ENCODE data around the gene SERPINB10.
"Not testable (repeated sequence)": the region's sequence is repeated elsewhere in the genome, so short reads cannot be mapped to it uniquely, and the experiment has no call there.

The SERPINB10 gene

DNA sequence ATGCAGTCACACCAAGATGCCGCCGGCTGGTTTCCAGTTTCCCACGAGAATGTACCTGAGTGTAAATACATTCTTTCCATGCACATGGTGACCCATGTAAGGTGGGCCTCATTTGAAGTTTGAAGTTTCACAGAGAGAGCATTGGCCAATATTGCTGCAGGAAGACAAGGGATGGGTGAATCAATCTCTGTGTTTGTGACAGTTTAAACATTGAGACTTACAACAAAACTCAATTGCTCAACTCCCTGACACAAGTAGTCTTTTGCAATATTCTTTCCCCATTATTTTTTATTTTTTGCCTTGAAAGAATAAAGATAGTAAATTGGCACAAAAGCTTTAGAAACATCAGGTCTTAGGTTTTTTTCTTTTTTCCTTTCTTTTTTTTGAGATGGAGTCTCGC is 15.2 kb upstream of the SERPINB10 start:
- no peak for DNase-seq (ENCODE audit: low read depth)

- DNase-seq (ENCODE audit: low read depth) = no peak
Observed at GRCh38 chr18:63894106-63894772, 13.5 kb upstream of the SERPINB10 start.

GRCh38 chr18:63895190-63895589 is 12.6 kb upstream of the SERPINB10 start:
- no peak for DNase-seq (ENCODE audit: low read depth)

DNA sequence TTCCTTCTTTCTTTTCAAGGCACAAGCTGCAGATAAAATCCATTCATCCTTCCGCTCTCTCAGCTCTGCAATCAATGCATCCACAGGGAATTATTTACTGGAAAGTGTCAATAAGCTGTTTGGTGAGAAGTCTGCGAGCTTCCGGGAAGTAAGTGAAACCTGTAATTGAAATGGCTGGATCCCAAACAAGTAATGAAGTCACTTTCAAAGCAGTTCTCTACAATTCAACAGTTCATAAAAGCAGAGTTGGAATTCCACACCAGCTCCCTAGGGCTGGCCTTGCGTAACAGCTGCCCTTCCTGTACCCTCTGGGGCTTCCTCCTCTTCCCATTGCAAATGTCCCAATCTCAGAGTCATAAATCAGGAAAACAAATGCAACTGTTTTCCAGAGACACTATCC is 10.7 kb upstream of the SERPINB10 start:
- no peak for DNase-seq (ENCODE audit: low read depth)

DNA sequence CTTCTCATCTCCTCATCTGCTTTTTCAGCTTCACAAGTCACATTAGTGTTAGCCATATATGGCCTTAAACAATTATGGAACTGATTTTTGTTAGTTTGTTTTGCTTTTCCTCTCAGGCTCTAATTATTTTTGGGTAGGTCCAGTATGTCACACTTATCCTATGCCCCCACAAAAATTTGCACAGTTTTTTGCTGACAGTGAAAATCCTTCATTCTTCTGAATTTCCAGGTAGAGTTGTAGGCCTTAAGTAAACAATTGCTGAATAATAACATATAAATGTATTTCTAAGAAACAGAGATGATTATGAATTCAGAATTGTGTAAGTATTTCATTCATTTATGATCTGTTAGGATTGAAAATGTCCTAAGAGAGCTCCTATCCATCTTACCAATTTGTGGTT is 8.6 kb upstream of the SERPINB10 start:
- DNase-seq (ENCODE audit: low read depth) = no peak

- DNase-seq (ENCODE audit: low read depth) = no peak
Observed at GRCh38 chr18:63903851-63904570, 3.7 kb upstream of the SERPINB10 start.

DNA sequence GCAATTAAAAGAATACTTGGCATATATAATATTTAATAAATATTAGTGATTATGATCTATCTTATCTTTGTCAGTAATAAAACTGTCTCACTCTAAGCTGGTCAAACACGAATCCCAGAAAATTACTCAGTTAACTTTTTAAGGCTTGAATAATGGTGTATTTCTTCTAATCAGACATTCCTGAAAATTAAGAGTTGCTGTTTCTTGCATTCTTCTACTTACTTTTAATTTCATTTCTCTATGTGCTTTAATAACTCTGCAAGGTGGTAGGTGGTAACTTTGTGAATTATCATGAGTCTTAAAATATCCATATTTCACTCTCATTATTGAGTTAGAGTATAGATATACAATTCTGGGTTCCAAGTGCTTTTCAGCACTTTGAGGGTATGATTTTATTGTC is 3.1 kb upstream of the SERPINB10 start:
- DNase-seq (ENCODE audit: low read depth) = no peak

DNA sequence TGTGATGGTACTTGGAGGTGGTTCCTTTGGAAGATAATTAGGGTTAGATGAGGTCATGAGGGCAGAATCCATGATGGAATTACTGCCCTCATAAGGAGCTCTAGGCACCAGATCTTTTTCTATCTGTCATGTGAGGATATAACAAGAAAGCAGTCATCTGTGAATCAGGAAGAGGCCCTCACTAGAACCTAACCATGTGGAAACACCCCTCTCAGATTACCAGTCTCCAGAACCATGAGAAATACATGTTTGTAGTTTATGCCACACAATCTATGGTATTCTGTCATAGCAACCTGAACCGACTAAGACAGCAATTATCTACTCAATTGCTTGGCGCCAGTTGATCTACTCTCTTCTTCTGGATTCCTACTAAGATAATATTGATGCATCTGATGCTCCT is 2.4 kb upstream of the SERPINB10 start:
- no peak for DNase-seq (ENCODE audit: low read depth)

DNA sequence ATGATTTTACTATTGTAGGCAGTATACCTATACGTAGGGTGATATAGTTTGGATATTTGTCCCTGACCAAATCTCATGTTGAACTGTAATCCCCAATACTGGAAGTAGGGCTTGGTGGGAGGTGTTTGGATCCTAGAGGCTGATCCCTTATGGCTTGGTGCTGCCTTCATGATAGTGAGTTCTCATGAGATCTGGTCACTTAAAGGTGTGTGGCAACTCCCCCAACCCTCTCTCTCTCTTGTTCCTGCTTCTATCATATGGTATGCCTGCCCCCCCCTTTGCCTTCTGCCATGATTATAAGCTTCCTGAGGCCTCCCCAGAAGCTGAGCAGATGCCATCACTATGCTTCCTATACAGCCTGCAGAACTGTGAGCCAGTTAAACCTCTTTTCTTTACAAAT is 1.7 kb upstream of the SERPINB10 start:
- DNase-seq (ENCODE audit: low read depth) = no peak

DNA sequence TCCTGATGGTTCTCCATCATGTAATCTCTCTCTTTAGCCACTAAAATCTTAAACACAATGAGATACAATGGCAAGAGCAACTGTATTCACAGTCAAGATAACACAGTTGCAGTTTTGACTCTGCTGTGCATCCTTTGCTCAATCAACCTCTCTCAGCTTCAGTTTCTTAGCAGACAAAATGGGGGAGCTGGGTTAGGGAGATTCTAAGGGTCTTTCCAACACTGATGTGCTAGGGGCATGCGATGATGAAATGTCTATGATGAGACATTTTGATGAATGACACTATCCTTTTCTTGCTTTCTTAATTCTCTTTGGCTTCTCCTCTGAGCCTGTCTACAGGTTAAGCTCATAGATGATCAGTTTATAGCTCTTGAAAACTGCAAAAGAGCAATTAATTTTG is 1.1 kb downstream of the SERPINB10 start:
- no peak for DNase-seq (ENCODE audit: low read depth)

DNA sequence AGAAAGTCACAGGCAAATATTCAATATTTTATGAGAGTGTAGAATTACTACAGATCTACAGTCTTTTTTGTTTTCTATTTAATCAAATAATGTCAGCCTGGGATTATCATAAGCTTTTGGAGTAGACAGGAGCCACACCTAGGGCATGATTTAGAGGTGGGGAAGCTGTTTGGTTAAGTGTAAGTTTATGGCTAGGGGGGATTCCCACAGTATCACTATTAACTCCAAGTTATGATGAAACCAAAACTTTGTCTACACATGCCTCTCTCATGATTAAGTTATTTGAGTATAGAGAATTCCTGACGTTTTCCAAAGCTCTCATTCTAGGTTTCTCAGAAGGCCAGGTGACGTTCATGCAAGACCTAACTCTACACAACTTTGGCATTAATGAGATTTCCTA is 2.1 kb downstream of the SERPINB10 start:
- no peak for DNase-seq (ENCODE audit: low read depth)

DNA sequence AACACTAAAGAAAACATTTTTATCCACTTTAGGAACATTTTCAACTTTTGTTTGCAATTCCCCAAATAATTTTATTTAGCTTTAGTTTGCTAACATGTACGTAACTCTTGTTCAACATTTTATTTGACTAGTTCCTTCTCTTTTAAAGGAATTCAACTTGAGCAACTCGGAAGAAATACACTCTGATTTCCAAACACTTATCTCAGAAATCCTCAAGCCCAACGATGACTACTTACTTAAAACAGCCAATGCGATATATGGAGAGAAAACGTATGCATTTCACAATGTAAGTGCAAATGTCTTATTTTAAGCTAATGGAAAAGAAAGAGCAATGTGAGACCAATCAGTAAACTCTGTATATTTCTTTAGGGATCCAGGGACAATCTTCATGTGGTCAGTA is 10.1 kb downstream of the SERPINB10 start:
- DNase-seq (ENCODE audit: low read depth) = no peak

- DNase-seq (ENCODE audit: low read depth) = no peak
Observed at GRCh38 chr18:63922049-63922448, 14.3 kb downstream of the SERPINB10 start.

GRCh38 chr18:63924551-63924950 is 16.8 kb downstream of the SERPINB10 start:
- peak; percentile 33 for DNase-seq (ENCODE audit: low read depth)

- DNase-seq (ENCODE audit: low read depth) = no peak
Observed at GRCh38 chr18:63928331-63928730, 20.6 kb downstream of the SERPINB10 start.

DNA sequence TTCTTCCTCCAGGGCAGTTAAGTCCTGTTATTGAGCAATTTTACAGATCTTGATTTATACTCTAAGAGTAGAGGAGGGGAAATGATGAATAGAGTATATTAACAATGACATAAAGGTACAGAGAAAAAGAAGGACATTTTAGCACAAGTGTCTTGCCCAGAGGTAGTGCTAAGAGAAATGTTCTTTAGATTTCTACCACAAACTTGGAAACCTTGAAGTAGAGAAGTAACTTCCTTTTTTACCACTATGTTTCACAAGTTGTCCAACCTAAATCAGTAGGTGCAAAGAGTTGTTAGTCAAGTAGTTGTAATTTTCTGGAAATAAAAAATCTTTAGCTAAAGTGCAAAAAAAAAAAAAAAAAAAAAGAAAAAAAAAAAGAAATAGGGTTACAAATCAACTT is 21.6 kb downstream of the SERPINB10 start:
- DNase-seq (ENCODE audit: low read depth) = not testable (repeated sequence)

DNA sequence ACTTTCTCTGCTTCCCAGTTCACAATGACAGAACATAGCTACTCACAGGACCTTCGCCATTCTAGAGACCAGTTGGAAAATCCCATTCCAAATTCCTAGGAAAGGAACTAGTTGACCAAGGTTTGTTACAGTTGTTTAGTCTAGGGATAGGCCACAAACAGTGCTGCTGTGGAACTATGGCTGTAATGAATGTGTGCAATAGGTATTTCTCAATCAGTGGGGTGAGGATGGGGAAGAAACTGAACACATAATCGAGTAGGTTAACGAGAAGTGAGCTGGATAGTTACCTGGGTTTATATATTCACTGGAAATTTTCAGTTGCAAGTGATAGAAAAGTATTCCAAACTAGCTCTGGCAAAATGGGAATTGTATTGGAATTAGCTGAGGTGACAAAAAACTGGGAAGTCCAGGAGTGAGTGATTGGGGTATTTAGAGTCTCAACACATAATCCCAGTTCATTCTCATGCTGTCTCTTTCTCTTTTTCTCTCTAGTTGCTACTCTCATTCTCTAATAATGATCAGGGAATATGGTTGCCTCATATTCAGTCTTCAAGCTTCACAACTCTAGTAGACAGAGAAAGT is 23.1 kb downstream of the SERPINB10 start:
- DNase-seq (ENCODE audit: low read depth) = no peak

- peak; percentile 90 for DNase-seq (ENCODE audit: low read depth)
Observed at GRCh38 chr18:63936156-63936931, 28.6 kb downstream of the SERPINB10 start.

- no peak for DNase-seq (ENCODE audit: low read depth)
Observed at GRCh38 chr18:63936932-63937393, 29.2 kb downstream of the SERPINB10 start.

- DNase-seq (ENCODE audit: low read depth) = no peak
Observed at GRCh38 chr18:63940008-63940407, 32.2 kb downstream of the SERPINB10 start.

- DNase-seq (ENCODE audit: low read depth) = not testable (repeated sequence)
Observed at GRCh38 chr18:63940543-63941050, 32.8 kb downstream of the SERPINB10 start.

DNA sequence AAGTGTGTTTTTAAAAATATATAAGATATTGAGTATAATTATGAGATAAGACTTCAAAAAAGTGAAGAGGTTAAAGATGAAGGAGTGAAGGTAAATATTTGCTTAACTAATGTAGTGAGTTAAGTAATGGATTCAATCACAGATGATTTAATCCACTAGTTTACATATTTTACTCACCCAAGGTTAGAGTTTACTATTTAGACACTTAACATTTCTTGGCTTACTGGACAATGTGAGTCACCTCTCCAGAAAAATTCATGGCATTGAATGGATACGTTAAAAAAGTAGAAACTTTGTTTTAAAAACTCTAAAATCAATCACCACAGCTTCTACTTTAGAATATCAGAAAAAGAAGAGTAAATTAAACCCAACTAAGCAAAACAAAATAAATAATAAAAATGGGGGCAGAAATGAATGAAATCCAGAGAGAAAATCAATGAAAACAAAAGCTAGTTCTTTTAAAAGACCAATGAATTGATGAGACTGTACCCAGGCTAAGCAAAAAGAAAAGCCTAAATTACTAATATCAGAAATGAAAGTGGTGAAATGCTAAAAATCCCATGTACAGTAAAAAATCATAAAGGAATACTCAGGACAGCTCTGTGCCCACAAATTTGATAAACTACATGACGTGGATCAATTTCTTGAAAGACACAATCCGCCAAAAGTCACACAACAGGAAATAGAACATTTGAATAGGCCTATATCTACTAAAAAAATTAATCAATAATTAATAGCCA is 39.5 kb downstream of the SERPINB10 start:
- DNase-seq (ENCODE audit: low read depth) = no peak

Data from ELR (cell line).